CD4-positive, alpha-beta T cell treated with Interleukin-10 for 1 hour (primary cell): ENCODE measurements around the gene ZMAT2.
"Not testable (repeated sequence)": the region's sequence is repeated elsewhere in the genome, so short reads cannot be mapped to it uniquely, and the experiment has no call there.

ENCODE experiments used
- DNase-seq: peaks from one replicate; pipeline ENCODE4 v3.0.0-alpha.2; 2020

The ZMAT2 gene

DNA sequence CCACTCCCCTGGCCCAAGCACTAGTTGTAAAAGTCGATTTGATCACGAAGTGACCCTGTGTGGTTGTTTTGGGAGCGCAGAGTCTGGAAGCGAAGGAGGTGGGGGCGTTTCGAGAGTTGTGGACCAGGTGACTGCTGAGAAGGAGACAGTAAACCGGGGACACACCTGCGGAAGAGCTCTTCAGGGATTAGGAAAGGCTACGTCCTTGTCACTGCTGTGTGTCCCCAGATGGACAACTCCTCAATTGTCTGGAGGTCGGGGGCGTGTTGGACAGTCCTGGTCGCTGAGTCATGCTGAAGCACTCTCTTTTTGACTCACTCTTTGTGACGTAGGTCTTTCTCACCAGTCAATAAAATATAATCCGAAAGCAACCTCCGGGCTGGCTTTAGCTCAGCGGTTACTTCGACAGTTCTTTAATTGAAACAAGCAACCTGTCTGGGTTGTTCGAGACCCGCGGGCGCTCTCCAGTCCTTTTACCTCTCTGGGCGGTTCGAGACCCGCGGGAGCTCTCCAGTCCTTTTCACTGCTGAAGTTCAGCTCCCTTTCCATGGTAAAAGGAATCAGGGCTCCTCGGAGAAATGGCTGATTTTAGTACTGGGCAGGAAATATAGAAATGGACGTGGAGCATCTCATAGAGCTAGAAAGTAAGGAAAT is 10.8 kb downstream of the ZMAT2 start:
- DNase-seq: peak; percentile 96

- DNase-seq: no peak
Measured at GRCh38 chr5:140711794-140712193, 11.5 kb downstream of the ZMAT2 start.

DNA sequence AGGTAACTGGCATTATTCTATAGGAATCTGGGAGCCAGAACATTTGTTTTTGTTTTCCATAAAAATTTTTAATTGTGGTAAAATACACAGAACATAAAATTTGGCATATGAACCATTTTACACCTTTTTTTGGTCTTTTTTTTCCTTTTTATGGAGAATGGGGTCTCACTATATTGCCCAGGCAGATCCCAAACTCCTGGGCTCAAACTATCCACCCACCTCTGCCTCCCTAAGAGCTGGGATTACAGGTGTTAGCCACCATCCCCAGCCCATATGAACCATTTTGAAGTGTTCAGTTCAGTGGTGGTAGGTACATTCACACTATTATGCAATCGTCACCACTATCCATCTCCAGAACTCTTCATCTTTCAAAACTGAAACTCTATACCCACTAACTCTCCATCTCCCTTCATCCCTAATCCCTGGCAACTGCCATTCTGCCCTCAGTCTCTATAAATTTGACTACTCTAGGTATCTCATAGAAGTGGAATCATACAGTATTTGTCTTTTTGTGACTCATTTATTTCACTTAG is 13.4 kb downstream of the ZMAT2 start:
- no peak for DNase-seq

DNA sequence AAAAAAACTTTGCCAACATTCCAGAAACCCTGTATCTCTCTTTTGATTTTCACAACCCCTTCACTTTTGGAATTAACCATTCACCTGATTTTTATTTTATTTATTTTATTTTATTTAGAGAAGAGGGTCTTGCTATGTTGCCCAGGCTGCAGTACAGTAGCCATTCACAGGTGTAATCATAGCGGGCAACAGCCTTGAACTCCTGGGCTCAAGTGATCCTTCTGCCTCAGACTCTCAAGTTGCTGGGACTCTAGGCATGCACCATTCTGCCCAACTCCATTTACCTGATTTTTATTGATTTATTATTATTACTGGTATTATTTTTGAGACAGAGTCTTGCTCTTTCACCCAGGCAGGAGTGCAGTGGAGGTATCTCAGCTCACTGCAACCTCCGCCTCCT is 16.0 kb downstream of the ZMAT2 start:
- DNase-seq: not testable (repeated sequence)

GRCh38 chr5:140718266-140718592 is 18.0 kb downstream of the ZMAT2 start:
- DNase-seq: no peak

GRCh38 chr5:140720738-140721137 is 20.5 kb downstream of the ZMAT2 start:
- not testable (repeated sequence) for DNase-seq

DNA sequence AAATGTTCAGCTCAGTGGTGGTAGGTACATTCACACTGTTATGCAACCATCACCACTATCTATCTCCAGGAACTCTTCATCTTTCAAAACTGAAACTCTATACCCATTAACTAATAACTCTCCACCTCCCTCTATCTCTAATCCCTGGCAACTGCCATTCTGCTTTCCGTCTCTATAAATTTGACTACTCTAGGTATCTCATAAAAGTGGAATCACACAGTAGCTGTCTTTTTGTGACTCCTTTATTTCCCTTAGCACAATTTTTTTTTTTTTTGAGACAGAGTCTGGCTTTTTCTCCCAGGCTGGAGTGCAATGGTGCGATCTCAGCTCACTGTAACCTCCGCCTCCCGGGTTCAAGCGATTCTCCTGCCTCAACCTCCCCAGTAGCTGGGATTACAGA is 21.1 kb downstream of the ZMAT2 start:
- DNase-seq: not testable (repeated sequence)

DNA sequence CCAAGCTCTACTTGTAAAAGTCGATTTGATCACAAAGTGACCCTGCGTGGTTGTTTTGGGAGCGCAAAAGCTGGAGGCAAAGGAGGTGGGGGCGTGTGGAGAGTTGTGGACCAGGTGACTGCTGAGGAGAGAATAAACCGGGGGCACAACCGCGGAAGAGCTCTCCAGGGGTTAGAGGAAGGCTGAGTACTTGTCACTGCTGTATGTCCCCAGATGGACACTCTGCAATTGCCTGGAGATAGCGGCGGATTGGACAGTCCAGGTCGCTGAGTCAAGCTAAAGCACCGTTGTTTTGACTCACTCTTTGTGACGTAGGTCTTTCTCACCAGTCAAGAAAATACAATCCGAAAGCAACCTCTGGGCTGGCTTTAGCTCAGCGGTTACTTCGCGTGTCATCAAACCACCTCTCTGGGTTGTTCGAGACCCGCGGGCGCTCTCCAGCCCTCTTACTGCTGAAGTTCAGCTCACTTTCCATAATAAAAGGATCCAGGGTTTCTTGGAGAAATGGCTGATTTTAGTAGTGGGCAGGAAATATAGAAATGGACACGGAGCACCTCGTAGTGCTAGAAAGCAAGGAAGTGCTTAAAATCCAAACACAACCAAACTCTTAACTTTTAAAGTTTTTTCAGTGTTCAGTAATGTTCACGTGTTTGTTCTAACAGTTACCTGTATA is 25.7 kb downstream of the ZMAT2 start:
- DNase-seq: peak; percentile 79

DNA sequence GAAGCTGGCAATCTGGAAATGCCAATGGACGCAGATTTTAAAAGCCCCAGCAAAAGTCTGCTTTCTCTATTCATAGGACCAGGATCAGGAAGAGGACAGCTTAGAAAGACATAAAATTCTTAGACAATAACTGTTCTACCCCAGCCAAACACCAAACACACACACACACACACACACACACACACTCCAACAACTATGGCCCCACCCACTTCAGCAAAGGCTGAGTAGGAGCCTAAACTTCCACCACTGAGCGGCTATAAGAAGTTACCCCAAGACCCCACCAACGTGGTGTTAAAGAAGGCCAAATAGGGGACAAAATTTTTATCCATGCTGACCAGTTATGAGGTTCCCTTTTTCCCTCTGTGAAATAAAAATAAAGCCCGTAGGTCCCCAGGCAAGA is 32.9 kb downstream of the ZMAT2 start:
- DNase-seq: no peak

- DNase-seq: no peak
Measured at GRCh38 chr5:140734354-140734753, 34.1 kb downstream of the ZMAT2 start.

DNA sequence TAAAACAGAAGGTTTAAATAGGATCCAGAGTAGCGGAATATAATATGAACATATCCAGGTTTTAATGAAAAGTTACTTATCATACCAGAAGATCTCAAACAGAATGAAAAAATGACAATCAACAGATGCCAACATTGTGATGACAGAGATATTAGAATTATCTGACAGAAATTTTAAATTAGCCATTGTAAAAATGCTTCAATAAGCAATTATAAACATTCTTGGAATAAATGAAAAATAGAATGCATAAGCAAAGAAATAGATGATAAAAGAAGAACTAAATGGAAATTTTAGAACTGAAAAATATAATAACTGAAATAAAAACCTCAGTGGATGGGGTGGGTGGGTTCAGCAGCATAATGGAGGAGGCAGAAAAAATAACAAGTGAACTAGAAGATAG is 37.2 kb downstream of the ZMAT2 start:
- DNase-seq: no peak

- no peak for DNase-seq
Measured at GRCh38 chr5:140741967-140742366, 41.7 kb downstream of the ZMAT2 start.

DNA sequence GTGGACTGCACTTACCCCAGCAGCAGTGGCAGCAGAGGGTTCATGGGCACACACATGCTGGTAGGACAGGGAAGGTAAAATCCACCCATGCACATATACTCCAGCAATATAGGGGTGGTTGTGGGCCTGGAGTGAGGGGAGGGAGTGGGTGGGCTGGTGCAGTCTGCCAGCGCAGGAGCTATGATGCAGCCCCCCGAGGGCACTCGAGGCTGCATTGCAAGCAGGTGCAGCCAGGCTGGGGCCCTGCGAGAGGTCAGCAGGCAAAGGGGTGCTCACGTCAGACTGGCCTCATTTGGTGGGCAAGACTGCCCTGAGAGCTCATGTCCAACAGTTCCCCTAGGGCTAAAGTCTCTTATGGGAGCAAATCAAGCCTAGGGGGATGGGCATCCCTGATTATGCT is 53.3 kb downstream of the ZMAT2 start:
- no peak for DNase-seq
